ENCODE data around the gene OR4K2.
"Not testable (repeated sequence)": the region's sequence is repeated elsewhere in the genome, so short reads cannot be mapped to it uniquely, and the experiment has no call there.

OR4K2 gene

GRCh38 chr14:19874842-19875241, at the start of gene OR4K2:
TSS of gene OR4K2 (plus strand) at chr14:19875142. CDS start at chr14:19876268, 1,126 bp downstream.
- no peak for DNase-seq (ENCODE audit: low read depth in 3 of 3)

- DNase-seq (ENCODE audit: low read depth in 3 of 3), result not testable (repeated sequence)
Observed at GRCh38 chr14:19827626-19828244, 47.2 kb upstream of the OR4K2 start.

- no peak for DNase-seq (ENCODE audit: low read depth in 3 of 3)
Observed at GRCh38 chr14:19828314-19828713, 46.6 kb upstream of the OR4K2 start.

GRCh38 chr14:19834203-19834848, 40.6 kb upstream of the OR4K2 start:
- DNase-seq (ENCODE audit: low read depth in 3 of 3), result not testable (repeated sequence)

GRCh38 chr14:19838433-19838832, 36.5 kb upstream of the OR4K2 start:
- no peak for DNase-seq (ENCODE audit: low read depth in 3 of 3)

- DNase-seq (ENCODE audit: low read depth in 3 of 3), result no peak
Observed at GRCh38 chr14:19851365-19851764, 23.6 kb upstream of the OR4K2 start.

GRCh38 chr14:19866061-19866669, 8.8 kb upstream of the OR4K2 start:
- DNase-seq (ENCODE audit: low read depth in 3 of 3), result not testable (repeated sequence)

GRCh38 chr14:19873178-19873577, 1.8 kb upstream of the OR4K2 start:
- no peak for DNase-seq (ENCODE audit: low read depth in 3 of 3)

GRCh38 chr14:19878029-19878642, 3.2 kb downstream of the OR4K2 start:
- DNase-seq (ENCODE audit: low read depth in 3 of 3), result no peak

GRCh38 chr14:19895282-19895681, 20.3 kb downstream of the OR4K2 start:
- DNase-seq (ENCODE audit: low read depth in 3 of 3), result no peak

- DNase-seq (ENCODE audit: low read depth in 3 of 3), result no peak
Observed at GRCh38 chr14:19900999-19901398, 26.1 kb downstream of the OR4K2 start.

GRCh38 chr14:19902409-19902808, 27.5 kb downstream of the OR4K2 start:
- no peak for DNase-seq (ENCODE audit: low read depth in 3 of 3)

GRCh38 chr14:19906665-19907064, 31.7 kb downstream of the OR4K2 start:
- no peak for DNase-seq (ENCODE audit: low read depth in 3 of 3)

- DNase-seq (ENCODE audit: low read depth in 3 of 3), result no peak
Observed at GRCh38 chr14:19911114-19911513, 36.2 kb downstream of the OR4K2 start.

GRCh38 chr14:19917243-19917642, 42.3 kb downstream of the OR4K2 start:
- DNase-seq (ENCODE audit: low read depth in 3 of 3), result no peak

GRCh38 chr14:19917955-19918518, 43.1 kb downstream of the OR4K2 start:
- no peak for DNase-seq (ENCODE audit: low read depth in 3 of 3)

- no peak for DNase-seq (ENCODE audit: low read depth in 3 of 3)
Observed at GRCh38 chr14:19918553-19919264, 43.8 kb downstream of the OR4K2 start.

- no peak for DNase-seq (ENCODE audit: low read depth in 3 of 3)
Observed at GRCh38 chr14:19920021-19920657, 45.2 kb downstream of the OR4K2 start, which contains the start of gene OR4K5. TSS of gene OR4K5 (plus strand) at chr14:19920607. CDS start at chr14:19920607, 0 bp downstream.

GRCh38 chr14:19930617-19931016, 55.7 kb downstream of the OR4K2 start, which contains the start of gene OR4K1:
TSS of gene OR4K1 (plus strand) at chr14:19930917. CDS start at chr14:19935667, 4,750 bp downstream.
- DNase-seq (ENCODE audit: low read depth in 3 of 3), result no peak

Measured in stimulated activated CD4-positive, alpha-beta T cell treated with anti-CD3 and anti-CD28 coated beads, TNF-alpha, amount 100 ng/mL, for 4 hours (primary cell).